Mesodermal cell (in vitro differentiated cells): Measurements from ENCODE around the gene PLCL2.

ENCODE experiments used
- H3K27ac ChIP-seq: 2 replicates; pipeline ENCODE4 v1.7.0; 2013; ENCODE audit warnings: mild to moderate bottlenecking, low read depth, low read length, moderate library complexity; ENCODE audit not compliant: severe bottlenecking
- H3K36me3 ChIP-seq: 2 replicates; pipeline ENCODE4 v1.7.1; 2013; ENCODE audit warnings: mild to moderate bottlenecking, low read length, moderate library complexity; ENCODE audit not compliant: control insufficient read depth, insufficient read depth
- H3K4me1 ChIP-seq: one replicate; pipeline ENCODE4 v1.7.1; 2013; ENCODE audit warnings: mild to moderate bottlenecking, low read length; ENCODE audit not compliant: insufficient read depth, control insufficient read depth, poor library complexity, severe bottlenecking
- H3K4me3 ChIP-seq: 2 replicates; pipeline ENCODE4 v1.7.0; 2013; ENCODE audit warnings: low read length, control low read depth, mild to moderate bottlenecking; ENCODE audit not compliant: insufficient read depth, poor library complexity, severe bottlenecking; ENCODE audit errors: extremely low read depth
- H3K9me3 ChIP-seq: 2 replicates; pipeline ENCODE4 v1.7.1; 2013; ENCODE audit warnings: mild to moderate bottlenecking, low read length, moderate library complexity; ENCODE audit not compliant: control insufficient read depth
- WGBS, 2 experiments: methylation state at CpG; one replicate each; pipeline ENCODE4 v1.1.5; 2013; ENCODE audit warnings: missing lambda C conversion rate in 2 of 2; ENCODE audit not compliant: insufficient coverage in 2 of 2; 5-methylcytosine and 5-hydroxymethylcytosine counted together

Gene PLCL2

GRCh38 chr3:16844222-16844621 is 40.5 kb upstream of the PLCL2 start:
- Histone ChIP-seq H3K27ac (no peak overlapping the region), H3K4me3 (no peak overlapping the region), H3K9me3 (no peaks in the 10 kb centered on the region), H3K4me1 (no peaks in the 10 kb centered on the region), H3K36me3 (no peaks in the 10 kb centered on the region)
- WGBS, 2 experiments: 71 to 100% methylated on average over 1 of the region's 2 CpGs

- 86 to 100% methylated on average over 1 of the region's 1 CpG for WGBS, 2 experiments
- Histone ChIP-seq H3K4me3 (no peak overlapping the region), H3K36me3 (no peaks in the 10 kb centered on the region), H3K9me3 (no peaks in the 10 kb centered on the region), H3K4me1 (no peaks in the 10 kb centered on the region), H3K27ac (no peak overlapping the region)
Measured at GRCh38 chr3:16844791-16845190, 40.0 kb upstream of the PLCL2 start.

GRCh38 chr3:16846373-16847080 is 38.2 kb upstream of the PLCL2 start:
- H3K27ac ChIP-seq: no peak overlapping the region
- 92 to 93% methylated on average over 3 to 5 of the region's 5 CpGs for WGBS, 2 experiments
- no peaks in the 10 kb centered on the region for H3K9me3 ChIP-seq
- H3K4me1 ChIP-seq: no peaks in the 10 kb centered on the region
- H3K4me3 ChIP-seq: no peak overlapping the region
- H3K36me3 ChIP-seq: no peaks in the 10 kb centered on the region

GRCh38 chr3:16848007-16848406 is 36.7 kb upstream of the PLCL2 start:
- no peaks in the 10 kb centered on the region for H3K9me3 ChIP-seq
- no peaks in the 10 kb centered on the region for H3K4me1 ChIP-seq
- no peak overlapping the region for H3K27ac ChIP-seq
- H3K4me3 ChIP-seq: no peak overlapping the region
- no peaks in the 10 kb centered on the region for H3K36me3 ChIP-seq
- whole genome bisulfite sequencing, 2 experiments: 100% methylated on average over 1 of the region's 2 CpGs; no CpG with 5 or more reads in 1 of the 2 experiments

- WGBS, 2 experiments: 53 to 81% methylated on average over 4 to 6 of the region's 8 CpGs
- H3K4me1 ChIP-seq: no peaks in the 10 kb centered on the region
- no peaks in the 10 kb centered on the region for H3K36me3 ChIP-seq
- H3K9me3 ChIP-seq: no peaks in the 10 kb centered on the region
- no peak overlapping the region for H3K27ac ChIP-seq
- H3K4me3 ChIP-seq: no peak overlapping the region
Measured at GRCh38 chr3:16849229-16849628, 35.5 kb upstream of the PLCL2 start.

GRCh38 chr3:16849795-16850194 is 35.0 kb upstream of the PLCL2 start:
- no peak overlapping the region for H3K27ac ChIP-seq
- no peaks in the 10 kb centered on the region for H3K36me3 ChIP-seq
- H3K9me3 ChIP-seq: no peaks in the 10 kb centered on the region
- no peak overlapping the region for H3K4me3 ChIP-seq
- H3K4me1 ChIP-seq: no peaks in the 10 kb centered on the region
- WGBS, 2 experiments: 79 to 90% methylated on average over 3 of the region's 3 CpGs

GRCh38 chr3:16855497-16855896 is 29.3 kb upstream of the PLCL2 start:
- Histone ChIP-seq H3K36me3 (no peaks in the 10 kb centered on the region), H3K4me3 (no peak overlapping the region), H3K4me1 (no peaks in the 10 kb centered on the region), H3K9me3 (no peaks in the 10 kb centered on the region), H3K27ac (no peak overlapping the region)
- WGBS, 2 experiments: no CpG with 5 or more reads among the region's 1 CpG

- 100% methylated on average over 1 of the region's 3 CpGs for WGBS, 2 experiments
- Histone ChIP-seq H3K36me3 (no peaks in the 10 kb centered on the region), H3K4me1 (no peaks in the 10 kb centered on the region), H3K4me3 (no peak overlapping the region), H3K9me3 (no peaks in the 10 kb centered on the region), H3K27ac (no peak overlapping the region)
Measured at GRCh38 chr3:16860234-16860633, 24.5 kb upstream of the PLCL2 start.

- Histone ChIP-seq H3K9me3 (no peaks in the 10 kb centered on the region), H3K27ac (no peak overlapping the region), H3K4me3 (no peak overlapping the region), H3K4me1 (no peaks in the 10 kb centered on the region), H3K36me3 (no peaks in the 10 kb centered on the region)
- WGBS, 2 experiments: 100% methylated on average over 1 of the region's 2 CpGs; no CpG with 5 or more reads in 1 of the 2 experiments
Measured at GRCh38 chr3:16861432-16861831, 23.3 kb upstream of the PLCL2 start.

GRCh38 chr3:16864610-16865313 is 20.0 kb upstream of the PLCL2 start:
- 100% methylated on average over 1 of the region's 5 CpGs; no CpG with 5 or more reads in 1 of the 2 experiments for WGBS, 2 experiments
- no peak overlapping the region for H3K4me3 ChIP-seq
- H3K27ac ChIP-seq: no peak overlapping the region
- no peaks in the 10 kb centered on the region for H3K9me3 ChIP-seq
- H3K36me3 ChIP-seq: no peaks in the 10 kb centered on the region
- H3K4me1 ChIP-seq: no peaks in the 10 kb centered on the region

GRCh38 chr3:16865335-16865734 is 19.4 kb upstream of the PLCL2 start:
- Histone ChIP-seq H3K36me3 (no peaks in the 10 kb centered on the region), H3K4me3 (no peak overlapping the region), H3K4me1 (no peaks in the 10 kb centered on the region), H3K9me3 (no peaks in the 10 kb centered on the region), H3K27ac (no peak overlapping the region)
- no CpG with 5 or more reads among the region's 1 CpG for WGBS, 2 experiments
